ENCODE measurements around the gene SPACA5. TPM values are rescaled to one million over a fixed set of nuclear protein-coding genes. Genes with fewer than 3 reads are reported as not detected.

Gene SPACA5
- total RNA-seq = not detected in 2 replicates

DNA sequence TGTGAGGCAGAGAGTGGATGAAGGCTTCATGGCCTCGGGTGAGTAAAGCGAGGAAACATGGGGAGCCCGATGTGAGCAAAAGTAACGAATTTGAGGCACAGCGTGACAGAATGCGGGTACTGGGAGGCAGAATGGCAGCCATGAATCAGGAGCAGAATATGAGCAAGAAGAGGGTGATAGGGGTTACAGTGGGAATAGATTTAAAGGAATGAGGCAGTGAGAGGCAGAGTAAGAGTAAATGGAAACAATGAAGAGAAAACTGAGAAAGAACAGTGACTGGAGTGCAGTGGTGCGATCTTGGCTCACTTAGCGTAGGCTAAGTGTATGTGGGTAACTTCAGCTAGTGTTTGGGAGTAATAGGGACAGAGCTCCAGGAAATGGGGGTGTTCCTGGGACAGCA lies at the start of gene SPACA5:
Gene SPACA5 (plus strand): TSS at position 301 of the 400 bp plus-strand sequence. CDS start 815 bp downstream, outside the sequence.

DNA sequence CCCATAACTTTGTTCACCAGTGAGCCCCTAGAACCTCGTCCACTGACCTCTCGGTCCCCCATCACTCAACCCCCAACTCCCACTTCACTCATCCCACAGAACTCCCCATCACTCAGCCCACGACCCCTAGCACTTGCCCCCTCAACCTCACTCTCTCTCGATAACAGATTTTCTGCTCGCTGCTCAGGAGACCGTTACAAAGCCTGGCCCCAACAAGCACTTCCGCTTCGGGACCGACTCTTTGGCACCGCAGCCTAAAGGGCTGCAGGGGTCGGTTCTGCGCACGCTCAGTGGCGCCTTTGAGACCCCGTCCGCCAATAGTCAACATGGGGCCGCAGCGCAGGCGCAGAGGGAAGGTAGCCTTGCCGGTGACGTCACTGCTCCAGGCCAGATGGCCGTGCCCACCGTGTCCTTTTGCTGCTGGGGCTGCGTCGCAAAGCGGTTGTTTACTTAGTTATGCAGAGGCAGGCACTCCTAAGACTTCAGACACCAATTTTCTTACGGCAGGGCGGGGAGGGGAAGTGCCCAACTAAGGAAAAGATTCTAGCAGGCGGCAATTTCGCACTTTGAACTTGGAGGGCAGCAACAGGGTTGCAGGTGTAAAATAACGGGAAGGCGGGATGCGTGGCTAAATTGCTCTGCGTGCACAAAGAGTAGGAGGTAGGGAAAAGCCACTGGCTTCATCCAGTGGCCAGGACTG lies 2.9 kb upstream of the SPACA5 start, which contains the start of gene ZNF182:
Gene ZNF182 (minus strand): TSS at position 232 of the 700 bp plus-strand sequence. CDS start 1,380 bp downstream, outside the sequence.

Other genes starting within 250 kb of the SPACA5 start
- 5.2 and 5.9 TPM in 2 replicates for gene ZNF81, start 170.1 kb upstream of the SPACA5 start, total RNA-seq
- 1.0 and 2.1 TPM in 2 replicates for gene ZNF182, start 3.0 kb upstream of the SPACA5 start, total RNA-seq
- 0.42 and 1.1 TPM in 2 replicates for gene ZNF630, start 64.7 kb downstream of the SPACA5 start, total RNA-seq
- not detected in 2 replicates for gene SPACA5B, start 123.6 kb downstream of the SPACA5 start, total RNA-seq
- gene SSX5, start 189.8 kb downstream of the SPACA5 start, total RNA-seq = not detected in 2 replicates
- gene SSX1, start 248.4 kb downstream of the SPACA5 start, total RNA-seq = not detected in 2 replicates

Measured in hair follicular keratinocyte (primary cell).